ENCODE results near the gene SART1. TPM values are rescaled to one million over a fixed set of nuclear protein-coding genes. Genes with fewer than 3 reads are reported as not detected.
A peak's percentile ranks its signal among the peaks of the same experiment; 100 is the strongest.

Gene SART1
- total RNA-seq, 1 donor from 2014 or later, result 45.9 TPM

GRCh38 chr11:66013762-66014100, 52.2 kb downstream of the SART1 start:
- no peaks in the 10 kb centered on the region for H3K36me3 ChIP-seq (ENCODE audit: control insufficient read depth in 3 of 3, insufficient read depth in 3 of 3, low read length in 3 of 3)
- H3K27me3 ChIP-seq (ENCODE audit: control insufficient read depth in 3 of 3, insufficient read depth in 3 of 3, low read length in 3 of 3), result peaks cover 18 to 27% (median 26%) of the 10 kb centered on the region in 3 donors
- H3K4me3 ChIP-seq (ENCODE audit: low read length in 3 of 3), result no peak overlapping the region
- no peak overlapping the region for H3K9ac ChIP-seq (ENCODE audit: low read depth in 1 of 3, low read length in 3 of 3)
- peaks cover 14 to 27% (median 19%) of the 10 kb centered on the region in 3 donors for H3K4me1 ChIP-seq (ENCODE audit: control insufficient read depth in 3 of 3, insufficient read depth in 3 of 3, low read length in 3 of 3)
- H3K27ac ChIP-seq (ENCODE audit: low read depth, low read length), result no peak overlapping the region
- no peaks in the 10 kb centered on the region for H3K9me3 ChIP-seq (ENCODE audit: control insufficient read depth in 3 of 3, low read length in 3 of 3)

- H3K9ac ChIP-seq (ENCODE audit: low read depth in 1 of 3, low read length in 3 of 3), result peak overlapping the region; percentile 23 to 70 (median 30)
- H3K27ac ChIP-seq (ENCODE audit: low read depth, low read length), result peak overlapping the region; percentile 51
Measured at GRCh38 chr11:66014804-66015453, 53.4 kb downstream of the SART1 start.

GRCh38 chr11:66015454-66015881, 53.9 kb downstream of the SART1 start:
- Histone ChIP-seq H3K4me1 (ENCODE audit: control insufficient read depth in 3 of 3, insufficient read depth in 3 of 3, low read length in 3 of 3) (peaks cover 14 to 27% (median 19%) of the 10 kb centered on the region in 3 donors), H3K36me3 (ENCODE audit: control insufficient read depth in 3 of 3, insufficient read depth in 3 of 3, low read length in 3 of 3) (no peaks in the 10 kb centered on the region), H3K27ac (ENCODE audit: low read depth, low read length) (peak overlapping the region; percentile 51), H3K27me3 (ENCODE audit: control insufficient read depth in 3 of 3, insufficient read depth in 3 of 3, low read length in 3 of 3) (peaks cover 18 to 27% (median 26%) of the 10 kb centered on the region in 3 donors), H3K9me3 (ENCODE audit: control insufficient read depth in 3 of 3, low read length in 3 of 3) (no peaks in the 10 kb centered on the region), H3K9ac (ENCODE audit: low read depth in 1 of 3, low read length in 3 of 3) (peak overlapping the region in 2 of 3 donors; percentile 23 to 70), H3K4me3 (ENCODE audit: low read length in 3 of 3) (peak overlapping the region; percentile 31 to 52 (median 46))

More at GRCh38 chr11:66014804-66015453, 53.4 kb downstream of the SART1 start:
- no peaks in the 10 kb centered on the region for H3K36me3 ChIP-seq (ENCODE audit: control insufficient read depth in 3 of 3, insufficient read depth in 3 of 3, low read length in 3 of 3)
- H3K27me3 ChIP-seq (ENCODE audit: control insufficient read depth in 3 of 3, insufficient read depth in 3 of 3, low read length in 3 of 3), result peaks cover 18 to 27% (median 26%) of the 10 kb centered on the region in 3 donors
- peaks cover 14 to 27% (median 19%) of the 10 kb centered on the region in 3 donors for H3K4me1 ChIP-seq (ENCODE audit: control insufficient read depth in 3 of 3, insufficient read depth in 3 of 3, low read length in 3 of 3)
- H3K4me3 ChIP-seq (ENCODE audit: low read length in 3 of 3), result peak overlapping the region in 1 of 3 donors; percentile 29
- H3K9me3 ChIP-seq (ENCODE audit: control insufficient read depth in 3 of 3, low read length in 3 of 3), result no peaks in the 10 kb centered on the region

GRCh38 chr11:66015936-66016792, 54.6 kb downstream of the SART1 start:
- no peaks in the 10 kb centered on the region for H3K9me3 ChIP-seq (ENCODE audit: control insufficient read depth in 3 of 3, low read length in 3 of 3)
- H3K36me3 ChIP-seq (ENCODE audit: control insufficient read depth in 3 of 3, insufficient read depth in 3 of 3, low read length in 3 of 3), result no peaks in the 10 kb centered on the region
- peak overlapping the region; percentile 31 to 46 (median 35) for H3K4me3 ChIP-seq (ENCODE audit: low read length in 3 of 3)
- H3K9ac ChIP-seq (ENCODE audit: low read depth in 1 of 3, low read length in 3 of 3), result peak overlapping the region in 2 of 3 donors; percentile 40 to 45
- H3K4me1 ChIP-seq (ENCODE audit: control insufficient read depth in 3 of 3, insufficient read depth in 3 of 3, low read length in 3 of 3), result peaks cover 14 to 28% (median 19%) of the 10 kb centered on the region in 3 donors
- peak overlapping the region; percentile 51 for H3K27ac ChIP-seq (ENCODE audit: low read depth, low read length)
- H3K27me3 ChIP-seq (ENCODE audit: control insufficient read depth in 3 of 3, insufficient read depth in 3 of 3, low read length in 3 of 3), result peaks cover 18 to 27% (median 26%) of the 10 kb centered on the region in 3 donors

- Histone ChIP-seq H3K27ac (ENCODE audit: low read depth, low read length) (no peak overlapping the region), H3K27me3 (ENCODE audit: control insufficient read depth in 3 of 3, insufficient read depth in 3 of 3, low read length in 3 of 3) (peaks cover 13 to 21% (median 20%) of the 10 kb centered on the region in 3 donors), H3K9ac (ENCODE audit: low read depth in 1 of 3, low read length in 3 of 3) (no peak overlapping the region), H3K4me1 (ENCODE audit: control insufficient read depth in 3 of 3, insufficient read depth in 3 of 3, low read length in 3 of 3) (peaks cover 14 to 27% (median 19%) of the 10 kb centered on the region in 3 donors), H3K9me3 (ENCODE audit: control insufficient read depth in 3 of 3, low read length in 3 of 3) (no peaks in the 10 kb centered on the region), H3K36me3 (ENCODE audit: control insufficient read depth in 3 of 3, insufficient read depth in 3 of 3, low read length in 3 of 3) (no peaks in the 10 kb centered on the region), H3K4me3 (ENCODE audit: low read length in 3 of 3) (no peak overlapping the region)
Measured at GRCh38 chr11:66016793-66017177, 55.3 kb downstream of the SART1 start.

GRCh38 chr11:66017321-66017720, 55.8 kb downstream of the SART1 start:
- Histone ChIP-seq H3K4me3 (ENCODE audit: low read length in 3 of 3) (no peak overlapping the region), H3K4me1 (ENCODE audit: control insufficient read depth in 3 of 3, insufficient read depth in 3 of 3, low read length in 3 of 3) (peaks cover 15 to 23% (median 20%) of the 10 kb centered on the region in 3 donors), H3K9me3 (ENCODE audit: control insufficient read depth in 3 of 3, low read length in 3 of 3) (no peaks in the 10 kb centered on the region), H3K27ac (ENCODE audit: low read depth, low read length) (no peak overlapping the region), H3K36me3 (ENCODE audit: control insufficient read depth in 3 of 3, insufficient read depth in 3 of 3, low read length in 3 of 3) (no peaks in the 10 kb centered on the region), H3K27me3 (ENCODE audit: control insufficient read depth in 3 of 3, insufficient read depth in 3 of 3, low read length in 3 of 3) (peaks cover 10 to 16% (median 15%) of the 10 kb centered on the region in 3 donors), H3K9ac (ENCODE audit: low read depth in 1 of 3, low read length in 3 of 3) (no peak overlapping the region)

- Histone ChIP-seq H3K27ac (ENCODE audit: low read depth, low read length) (no peak overlapping the region), H3K9me3 (ENCODE audit: control insufficient read depth in 3 of 3, low read length in 3 of 3) (no peaks in the 10 kb centered on the region), H3K4me3 (ENCODE audit: low read length in 3 of 3) (no peak overlapping the region), H3K36me3 (ENCODE audit: control insufficient read depth in 3 of 3, insufficient read depth in 3 of 3, low read length in 3 of 3) (no peaks in the 10 kb centered on the region), H3K4me1 (ENCODE audit: control insufficient read depth in 3 of 3, insufficient read depth in 3 of 3, low read length in 3 of 3) (peaks cover 14 to 24% (median 19%) of the 10 kb centered on the region in 3 donors), H3K27me3 (ENCODE audit: control insufficient read depth in 3 of 3, insufficient read depth in 3 of 3, low read length in 3 of 3) (peaks cover 0 to 3% (median 0%) of the 10 kb centered on the region in 3 donors), H3K9ac (ENCODE audit: low read depth in 1 of 3, low read length in 3 of 3) (no peak overlapping the region)
Measured at GRCh38 chr11:66020212-66020611, 58.7 kb downstream of the SART1 start.

GRCh38 chr11:66020618-66021357, 59.3 kb downstream of the SART1 start:
- Histone ChIP-seq H3K4me3 (ENCODE audit: low read length in 3 of 3) (no peak overlapping the region), H3K27me3 (ENCODE audit: control insufficient read depth in 3 of 3, insufficient read depth in 3 of 3, low read length in 3 of 3) (peaks cover 0 to 3% (median 0%) of the 10 kb centered on the region in 3 donors), H3K9me3 (ENCODE audit: control insufficient read depth in 3 of 3, low read length in 3 of 3) (no peaks in the 10 kb centered on the region), H3K4me1 (ENCODE audit: control insufficient read depth in 3 of 3, insufficient read depth in 3 of 3, low read length in 3 of 3) (peaks cover 9 to 18% (median 13%) of the 10 kb centered on the region in 3 donors), H3K36me3 (ENCODE audit: control insufficient read depth in 3 of 3, insufficient read depth in 3 of 3, low read length in 3 of 3) (no peaks in the 10 kb centered on the region), H3K27ac (ENCODE audit: low read depth, low read length) (no peak overlapping the region), H3K9ac (ENCODE audit: low read depth in 1 of 3, low read length in 3 of 3) (no peak overlapping the region)

- peak overlapping the region; percentile 44 to 58 (median 48) for H3K4me3 ChIP-seq (ENCODE audit: low read length in 3 of 3)
- peaks cover 0 to 3% (median 0%) of the 10 kb centered on the region in 3 donors for H3K27me3 ChIP-seq (ENCODE audit: control insufficient read depth in 3 of 3, insufficient read depth in 3 of 3, low read length in 3 of 3)
- H3K36me3 ChIP-seq (ENCODE audit: control insufficient read depth in 3 of 3, insufficient read depth in 3 of 3, low read length in 3 of 3), result no peaks in the 10 kb centered on the region
- no peak overlapping the region for H3K27ac ChIP-seq (ENCODE audit: low read depth, low read length)
- peak overlapping the region; percentile 60 to 79 (median 68) for H3K9ac ChIP-seq (ENCODE audit: low read depth in 1 of 3, low read length in 3 of 3)
- no peaks in the 10 kb centered on the region for H3K9me3 ChIP-seq (ENCODE audit: control insufficient read depth in 3 of 3, low read length in 3 of 3)
- H3K4me1 ChIP-seq (ENCODE audit: control insufficient read depth in 3 of 3, insufficient read depth in 3 of 3, low read length in 3 of 3), result peaks cover 5 to 10% (median 7%) of the 10 kb centered on the region in 3 donors
Measured at GRCh38 chr11:66022401-66023185, 61.1 kb downstream of the SART1 start.
